ENCODE data around the gene PNLDC1. TPM values are rescaled to one million over a fixed set of nuclear protein-coding genes. Genes with fewer than 3 reads are reported as not detected.
A peak's percentile ranks its signal among the peaks of the same experiment; 100 is the strongest.

PNLDC1 gene
- total and polyA plus RNA-seq, 2 of the 4 experiments (the other 2 are of a cell fraction): not detected

DNA sequence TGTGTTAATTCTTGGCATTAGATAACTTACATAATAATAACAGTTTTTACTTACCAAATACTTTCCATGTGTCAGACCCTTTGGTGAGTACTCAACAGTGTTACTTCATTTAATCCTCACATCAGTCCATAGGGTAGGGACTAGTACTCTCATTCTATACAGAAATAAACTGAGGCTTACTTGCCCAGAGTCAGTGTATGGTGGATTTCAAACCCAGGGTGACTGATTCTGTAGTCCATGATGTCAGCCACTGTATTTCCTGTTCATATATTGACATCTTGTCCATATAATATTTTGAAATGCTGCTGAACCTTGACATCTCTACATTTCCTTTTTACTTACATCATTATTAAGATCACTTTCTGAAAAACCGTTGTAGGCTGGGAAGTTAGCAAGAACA lies 2.5 kb upstream of the PNLDC1 start:
- POLR2A ChIA-PET (ENCODE audit: unreplicated experiment): no interaction called here
- no CpG with 5 or more reads among the region's 1 CpG for WGBS, 2 experiments (ENCODE audit: extremely low coverage in 2 of 2, insufficient read length in 1 of 2)

More for the DNA sequence above, 2.5 kb upstream of the PNLDC1 start:
- peaks cover 6 to 7% of the 10 kb centered on the region in 2 experiments; a peak in 3 of 4 replicates for H3K79me1 ChIP-seq (ENCODE audit: low read depth in 1 of 2, low read length in 2 of 2)
- H4K20me1 ChIP-seq (ENCODE audit: insufficient read depth, low read length): peaks cover 10% of the 10 kb centered on the region; the same call in 1 of the 2 replicates
- no peak overlapping the region for H2AK5ac ChIP-seq (ENCODE audit: low read depth, low read length)
- H2AK9ac ChIP-seq (replicated peaks; ENCODE audit: low read depth, low read length, poor library complexity): no peak overlapping the region
- no peaks in the 10 kb centered on the region; the same call in 1 of the 2 replicates for H3K4me1 ChIP-seq (ENCODE audit: control insufficient read depth, insufficient read depth, low read length)
- no peak overlapping the region for H2BK5ac ChIP-seq (ENCODE audit: low read depth, low read length, poor library complexity, severe bottlenecking)
- H3K9me1 ChIP-seq (ENCODE audit: insufficient read depth, low read length): no peaks in the 10 kb centered on the region; the same call in 1 of the 2 replicates
- no peak overlapping the region for H4K8ac ChIP-seq (ENCODE audit: low read depth in 2 of 2, low read length in 2 of 2)
- H3K4me3 ChIP-seq (ENCODE audit: insufficient read depth, low read depth, low read length): no peak overlapping the region
- CTCF ChIA-PET: no interaction called here
- no peak overlapping the region for H3K23ac ChIP-seq (ENCODE audit: low read depth, low read length)
- dilution Hi-C loops (cut with HindIII; ENCODE audit: low sequenced_read_pairs, unreplicated experiment) (no loop called here), in situ Hi-C loops (cut with MboI; ENCODE audit: low sequenced_read_pairs) (no loop called here), intact Hi-C loops (cut with micrococcal nuclease) (no loop called here)
- H3K4me2 ChIP-seq (ENCODE audit: low read depth, low read length): no peak overlapping the region
- no peak overlapping the region for H2BK20ac ChIP-seq (ENCODE audit: low read depth, low read length)
- H3K18ac ChIP-seq (ENCODE audit: low read depth, low read length): no peak overlapping the region
- TF ChIP-seq ELK1 (IDR thresholded peaks at IDR 0.05; ENCODE audit: borderline replicate concordance, low read depth, low read length): no peak
- peaks cover 26% of the 10 kb centered on the region for H3K36me3 ChIP-seq (ENCODE audit: control insufficient read depth, insufficient read depth, low read length)
- no peak overlapping the region for H3K56ac ChIP-seq (ENCODE audit: extremely low read depth, insufficient read depth, low read length)
- no peak overlapping the region for H2BK120ac ChIP-seq (ENCODE audit: low read depth, low read length)
- no peak overlapping the region for H3K4ac ChIP-seq (ENCODE audit: low read depth, low read length)
- H3K9ac ChIP-seq (ENCODE audit: low read depth, low read length): no peak overlapping the region
- H3K14ac ChIP-seq (replicated peaks; ENCODE audit: low read depth, low read length): no peak overlapping the region
- no peak overlapping the region for H4K91ac ChIP-seq (ENCODE audit: insufficient read depth, low read depth, low read length)
- no peaks in the 10 kb centered on the region for H3K9me3 ChIP-seq (ENCODE audit: control insufficient read depth, insufficient read depth, low read length)
- H3K27me3 ChIP-seq (ENCODE audit: control insufficient read depth, insufficient read depth, low read length): no peaks in the 10 kb centered on the region
- H2AFZ ChIP-seq (replicated peaks; ENCODE audit: low read length, poor library complexity): no peak overlapping the region
- ATAC-seq (ENCODE audit: low read depth) (no peak), DNase-seq (no peak)
- BruUV-seq (replicated peaks): TSS peak; percentile 78
- no peak overlapping the region for H3K27ac ChIP-seq (ENCODE audit: insufficient read depth, low read length)
- no peak overlapping the region for H2BK15ac ChIP-seq (ENCODE audit: low read depth, low read length)
- H4K5ac ChIP-seq (ENCODE audit: low read depth, low read length): no peak overlapping the region
